SK-N-SH (cell line): ENCODE results near the gene RAB7A. TPM values are rescaled to one million over a fixed set of nuclear protein-coding genes. Genes with fewer than 3 reads are reported as not detected.

Experiments
- CTCF ChIA-PET: fragments of 300-600, 350-600 bp; formaldehyde crosslinking; extraction: SDS; loops from one replicate; lab custom pipeline; 2021; lab: Yijun Ruan, JAX
- POLR2A ChIA-PET: fragments of 350-600 bp; sonication (Branson Sonifier 250); formaldehyde crosslinking; extraction: SDS; loops from one replicate; lab custom pipeline; 2020; ENCODE audit warnings: antibody characterized with exemption, inconsistent platforms; lab: Yijun Ruan, JAX
- DNase-seq: peaks from one replicate; pipeline ENCODE4 v3.0.0; 2012
- H2AFZ ChIP-seq: fragments of 200-600 bp; sonication (generic); 2 replicates; pipeline ENCODE4 v1.8.1; 2016; ENCODE audit warnings: antibody characterized with exemption, mild to moderate bottlenecking, low read depth
- H3F3A ChIP-seq: fragments of 200-600 bp; sonication (generic); replicated peaks from 2 replicates; pipeline ENCODE3; 2016; ENCODE audit warnings: antibody characterized with exemption, mild to moderate bottlenecking; ENCODE audit not compliant: insufficient read depth
- H3K27ac ChIP-seq, 2 experiments: fragments of 200-500 bp in 1 of 2; fragments of 200-600 bp in 1 of 2; sonication (Bioruptor generic) in 1 of 2; sonication (generic), shearing (Covaris generic) in 1 of 2; 2 replicates each; pipeline versions ENCODE4 v1.5.1 to v1.6.1; 2014 to 2016; ENCODE audit warnings: low read depth in 2 of 2, inconsistent platforms in 1 of 2, low read length in 1 of 2, mild to moderate bottlenecking in 1 of 2, mixed read lengths in 1 of 2
- H3K27me3 ChIP-seq: fragments of 200-600 bp; sonication (generic), shearing (Covaris generic); 2 replicates; pipeline ENCODE4 v1.6.1; 2016; ENCODE audit warnings: mixed run types; ENCODE audit not compliant: insufficient read depth
- H3K36me3 ChIP-seq, 2 experiments: fragments of 200-500 bp in 1 of 2; fragments of 200-600 bp in 1 of 2; sonication (Bioruptor generic) in 1 of 2; sonication (generic) in 1 of 2; replicated peaks in 1 of 2; 2 replicates each; pipeline versions ENCODE3 to v1.5.1; 2014 to 2016; ENCODE audit warnings: low read length in 1 of 2, mild to moderate bottlenecking in 1 of 2; ENCODE audit not compliant: insufficient read depth in 2 of 2, control insufficient read depth in 1 of 2
- H3K4me1 ChIP-seq, 2 experiments: fragments of 200-500 bp in 1 of 2; fragments of 200-600 bp in 1 of 2; sonication (Bioruptor generic) in 1 of 2; sonication (generic), shearing (Covaris generic) in 1 of 2; 2 replicates each; pipeline versions ENCODE4 v1.5.1 to v1.6.1; 2014 to 2016; ENCODE audit warnings: low read depth in 1 of 2, low read length in 1 of 2, mixed run types in 1 of 2; ENCODE audit not compliant: insufficient read depth in 2 of 2, control insufficient read depth in 1 of 2
- H3K4me2 ChIP-seq: fragments of 200-600 bp; sonication (generic), shearing (Covaris generic); 2 replicates; pipeline ENCODE4 v1.6.1; 2017; ENCODE audit warnings: mixed run types
- H3K4me3 ChIP-seq, 2 experiments: fragments of 200-500 bp in 1 of 2; fragments of 200-600 bp in 1 of 2; sonication (Bioruptor generic) in 1 of 2; sonication (generic), shearing (Covaris generic) in 1 of 2; 2 replicates each; pipeline versions ENCODE4 v1.5.1 to v1.8.1; 2014 to 2016; ENCODE audit warnings: low read depth in 2 of 2, inconsistent platforms in 1 of 2, low read length in 1 of 2, mild to moderate bottlenecking in 1 of 2, mixed read lengths in 1 of 2, moderate library complexity in 1 of 2
- H3K79me2 ChIP-seq: fragments of 200-600 bp; sonication (generic); 2 replicates; pipeline ENCODE4 v1.8.1; 2017; ENCODE audit warnings: mild to moderate bottlenecking; ENCODE audit not compliant: insufficient read depth
- H3K9ac ChIP-seq: fragments of 200-600 bp; sonication (generic); 2 replicates; pipeline ENCODE4 v1.6.1; 2017; ENCODE audit warnings: mixed run types
- H3K9me2 ChIP-seq: fragments of 200-600 bp; sonication (generic); 2 replicates; pipeline ENCODE4 v1.6.1; 2017; ENCODE audit warnings: mixed run types
- H3K9me3 ChIP-seq: fragments of 200-600 bp; sonication (generic); 2 replicates; pipeline ENCODE4 v1.6.1; 2017; ENCODE audit warnings: mixed run types, mild to moderate bottlenecking, moderate library complexity
- H4K20me1 ChIP-seq: fragments of 200-600 bp; sonication (generic); 2 replicates; pipeline ENCODE4 v1.6.1; 2017; ENCODE audit warnings: mild to moderate bottlenecking, mixed run types; ENCODE audit not compliant: insufficient read depth
- CHD2 ChIP-seq: fragments of 150-350 bp; IDR thresholded peaks from 2 replicates; pipeline ENCODE4 v1.6.1; 2018; ENCODE audit warnings: low read length; ENCODE audit not compliant: partially characterized antibody
- ELF1 ChIP-seq: IDR thresholded peaks from 2 replicates; pipeline ENCODE4 v1.4.0; 2012
- EZH2phosphoT487 ChIP-seq: fragments of 200-600 bp; sonication (generic); IDR thresholded peaks from 2 replicates; pipeline ENCODE4 v1.6.1; 2017; ENCODE audit warnings: low read depth, mixed run types, mild to moderate bottlenecking, antibody characterized with exemption, moderate library complexity, borderline replicate concordance
- FOSL2 ChIP-seq: IDR thresholded peaks from 2 replicates; pipeline ENCODE4 v1.4.0; 2012; ENCODE audit warnings: low read depth, mild to moderate bottlenecking, moderate library complexity, borderline replicate concordance
- FOXM1 ChIP-seq: IDR thresholded peaks from 2 replicates; pipeline ENCODE4 v1.4.0; 2012; ENCODE audit warnings: low read depth, mild to moderate bottlenecking
- JUND ChIP-seq: IDR thresholded peaks from 2 replicates; pipeline ENCODE4 v1.4.0; 2012
- MXI1 ChIP-seq: IDR thresholded peaks from 2 replicates; pipeline ENCODE4 v1.6.1; 2012; ENCODE audit warnings: mild to moderate bottlenecking, low read depth, low read length, improper control_type of control experiment
- RAD21 ChIP-seq: IDR thresholded peaks from 2 replicates; pipeline ENCODE4 v1.6.1; 2012; ENCODE audit warnings: mild to moderate bottlenecking, low read length
- RXRA ChIP-seq: IDR thresholded peaks from 2 replicates; pipeline ENCODE4 v1.4.0; 2012; ENCODE audit warnings: low read depth, mild to moderate bottlenecking, borderline replicate concordance
- WGBS: methylation state at CpG from one replicate; pipeline ENCODE4 v1.1.6; 2017; ENCODE audit warnings: low lambda C conversion rate; 5-methylcytosine and 5-hydroxymethylcytosine counted together
- polyA plus RNA-seq, 3 experiments: library from polyadenylated mRNA; depleted of rRNA; stranded (reverse); fragments of >200 nt; gene quantifications; 2 replicates each; pipeline ENCODE4 v1.2.3, GENCODE V29; 2012
- TF ChIP-seq, protein P1 (sequence below): IDR thresholded peaks from 2 replicates; pipeline ENCODE4 v1.4.0; 2012; ENCODE audit warnings: low read depth, borderline replicate concordance
- TF ChIP-seq, protein P2 (sequence below): fragments of 200-600 bp; sonication (generic); IDR thresholded peaks from 2 replicates; pipeline ENCODE4 v1.6.1; 2017; ENCODE audit warnings: antibody characterized with exemption, mild to moderate bottlenecking, moderate library complexity
- TF ChIP-seq, protein P3 (sequence below): IDR thresholded peaks from 2 replicates; pipeline ENCODE4 v1.6.1; 2012; ENCODE audit warnings: mild to moderate bottlenecking, low read depth, low read length, moderate library complexity
- TF ChIP-seq, protein P4 (sequence below): IDR thresholded peaks from 2 replicates; pipeline ENCODE4; 2012
- TF ChIP-seq, protein P5 (sequence below): fragments of 150-350 bp; IDR thresholded peaks from 2 replicates; pipeline ENCODE4 v1.6.1; 2017; ENCODE audit warnings: antibody characterized with exemption, low read length, low read depth, borderline replicate concordance
- TF ChIP-seq, protein P6 (sequence below): IDR thresholded peaks from 2 replicates; pipeline ENCODE4 v1.4.0; 2012; ENCODE audit warnings: low read depth, borderline replicate concordance

Gene RAB7A
- polyA plus RNA-seq, 1 of the 3 experiments (the other 2 are of a cell fraction): 271 TPM

DNA sequence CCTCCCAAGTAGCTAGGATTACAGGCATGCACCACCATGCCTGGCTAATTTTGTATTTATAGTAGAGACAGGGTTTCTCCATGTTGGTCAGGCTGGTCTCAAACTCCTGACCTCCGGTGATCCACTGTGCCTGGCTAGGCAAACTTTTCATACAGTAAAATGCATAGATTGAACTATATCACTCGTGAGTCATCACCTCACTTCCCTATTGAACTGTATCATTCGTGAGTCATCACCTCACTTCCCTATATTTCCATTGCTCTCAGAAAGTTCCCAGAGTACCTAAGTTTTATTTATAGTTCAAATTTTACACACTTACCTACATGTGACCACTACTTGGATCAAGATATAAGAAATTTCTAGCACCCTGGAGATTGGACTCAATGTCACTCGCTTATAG is 79.8 kb downstream of the RAB7A start:
- H3K9me2 ChIP-seq: no peaks in the 10 kb centered on the region
- no peak overlapping the region for H3K4me3 ChIP-seq
- H3K27ac ChIP-seq: peak overlapping the region in 1 of 2 experiments; percentile 57; a peak in 2 of 4 replicates
- no peaks in the 10 kb centered on the region for H3K27me3 ChIP-seq
- H3K4me2 ChIP-seq: 0 out of 2 replicates have a peak overlapping the region, but pooled peaks have one; percentile 54
- H3F3A ChIP-seq: peaks cover 4% of the 10 kb centered on the region
- DNase-seq: no peak
- H3K9ac ChIP-seq: no peak overlapping the region
- peaks cover 42 to 60% of the 10 kb centered on the region in 2 experiments for H3K36me3 ChIP-seq
- no peaks in the 10 kb centered on the region for H3K9me3 ChIP-seq
- no peak overlapping the region for H2AFZ ChIP-seq
- peaks cover 21% of the 10 kb centered on the region for H4K20me1 ChIP-seq
- ChIA-PET POLR2A (no interaction called here), CTCF (interaction anchor here (2.3 kb wide), 1 partner anchor 11 kb away, joined by 14 read pairs; no protein-coding TSS in a partner anchor)
- H3K4me1 ChIP-seq: peaks cover 0 to 13% of the 10 kb centered on the region in 2 experiments
- peaks cover 33% of the 10 kb centered on the region for H3K79me2 ChIP-seq
- WGBS: 41% methylated on average over 4 of the region's 4 CpGs
- TF ChIP-seq, protein P1, sequence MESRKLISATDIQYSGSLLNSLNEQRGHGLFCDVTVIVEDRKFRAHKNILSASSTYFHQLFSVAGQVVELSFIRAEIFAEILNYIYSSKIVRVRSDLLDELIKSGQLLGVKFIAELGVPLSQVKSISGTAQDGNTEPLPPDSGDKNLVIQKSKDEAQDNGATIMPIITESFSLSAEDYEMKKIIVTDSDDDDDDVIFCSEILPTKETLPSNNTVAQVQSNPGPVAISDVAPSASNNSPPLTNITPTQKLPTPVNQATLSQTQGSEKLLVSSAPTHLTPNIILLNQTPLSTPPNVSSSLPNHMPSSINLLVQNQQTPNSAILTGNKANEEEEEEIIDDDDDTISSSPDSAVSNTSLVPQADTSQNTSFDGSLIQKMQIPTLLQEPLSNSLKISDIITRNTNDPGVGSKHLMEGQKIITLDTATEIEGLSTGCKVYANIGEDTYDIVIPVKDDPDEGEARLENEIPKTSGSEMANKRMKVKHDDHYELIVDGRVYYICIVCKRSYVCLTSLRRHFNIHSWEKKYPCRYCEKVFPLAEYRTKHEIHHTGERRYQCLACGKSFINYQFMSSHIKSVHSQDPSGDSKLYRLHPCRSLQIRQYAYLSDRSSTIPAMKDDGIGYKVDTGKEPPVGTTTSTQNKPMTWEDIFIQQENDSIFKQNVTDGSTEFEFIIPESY: no peak
- peak; percentile 64; the same call in 1 of the 2 replicates for TF ChIP-seq FOSL2
- TF ChIP-seq, protein P2, sequence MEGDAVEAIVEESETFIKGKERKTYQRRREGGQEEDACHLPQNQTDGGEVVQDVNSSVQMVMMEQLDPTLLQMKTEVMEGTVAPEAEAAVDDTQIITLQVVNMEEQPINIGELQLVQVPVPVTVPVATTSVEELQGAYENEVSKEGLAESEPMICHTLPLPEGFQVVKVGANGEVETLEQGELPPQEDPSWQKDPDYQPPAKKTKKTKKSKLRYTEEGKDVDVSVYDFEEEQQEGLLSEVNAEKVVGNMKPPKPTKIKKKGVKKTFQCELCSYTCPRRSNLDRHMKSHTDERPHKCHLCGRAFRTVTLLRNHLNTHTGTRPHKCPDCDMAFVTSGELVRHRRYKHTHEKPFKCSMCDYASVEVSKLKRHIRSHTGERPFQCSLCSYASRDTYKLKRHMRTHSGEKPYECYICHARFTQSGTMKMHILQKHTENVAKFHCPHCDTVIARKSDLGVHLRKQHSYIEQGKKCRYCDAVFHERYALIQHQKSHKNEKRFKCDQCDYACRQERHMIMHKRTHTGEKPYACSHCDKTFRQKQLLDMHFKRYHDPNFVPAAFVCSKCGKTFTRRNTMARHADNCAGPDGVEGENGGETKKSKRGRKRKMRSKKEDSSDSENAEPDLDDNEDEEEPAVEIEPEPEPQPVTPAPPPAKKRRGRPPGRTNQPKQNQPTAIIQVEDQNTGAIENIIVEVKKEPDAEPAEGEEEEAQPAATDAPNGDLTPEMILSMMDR: no peak
- TF ChIP-seq JUND: peak; percentile 43
- no peak for TF ChIP-seq MXI1
- TF ChIP-seq CHD2: no peak
- TF ChIP-seq, protein P3, sequence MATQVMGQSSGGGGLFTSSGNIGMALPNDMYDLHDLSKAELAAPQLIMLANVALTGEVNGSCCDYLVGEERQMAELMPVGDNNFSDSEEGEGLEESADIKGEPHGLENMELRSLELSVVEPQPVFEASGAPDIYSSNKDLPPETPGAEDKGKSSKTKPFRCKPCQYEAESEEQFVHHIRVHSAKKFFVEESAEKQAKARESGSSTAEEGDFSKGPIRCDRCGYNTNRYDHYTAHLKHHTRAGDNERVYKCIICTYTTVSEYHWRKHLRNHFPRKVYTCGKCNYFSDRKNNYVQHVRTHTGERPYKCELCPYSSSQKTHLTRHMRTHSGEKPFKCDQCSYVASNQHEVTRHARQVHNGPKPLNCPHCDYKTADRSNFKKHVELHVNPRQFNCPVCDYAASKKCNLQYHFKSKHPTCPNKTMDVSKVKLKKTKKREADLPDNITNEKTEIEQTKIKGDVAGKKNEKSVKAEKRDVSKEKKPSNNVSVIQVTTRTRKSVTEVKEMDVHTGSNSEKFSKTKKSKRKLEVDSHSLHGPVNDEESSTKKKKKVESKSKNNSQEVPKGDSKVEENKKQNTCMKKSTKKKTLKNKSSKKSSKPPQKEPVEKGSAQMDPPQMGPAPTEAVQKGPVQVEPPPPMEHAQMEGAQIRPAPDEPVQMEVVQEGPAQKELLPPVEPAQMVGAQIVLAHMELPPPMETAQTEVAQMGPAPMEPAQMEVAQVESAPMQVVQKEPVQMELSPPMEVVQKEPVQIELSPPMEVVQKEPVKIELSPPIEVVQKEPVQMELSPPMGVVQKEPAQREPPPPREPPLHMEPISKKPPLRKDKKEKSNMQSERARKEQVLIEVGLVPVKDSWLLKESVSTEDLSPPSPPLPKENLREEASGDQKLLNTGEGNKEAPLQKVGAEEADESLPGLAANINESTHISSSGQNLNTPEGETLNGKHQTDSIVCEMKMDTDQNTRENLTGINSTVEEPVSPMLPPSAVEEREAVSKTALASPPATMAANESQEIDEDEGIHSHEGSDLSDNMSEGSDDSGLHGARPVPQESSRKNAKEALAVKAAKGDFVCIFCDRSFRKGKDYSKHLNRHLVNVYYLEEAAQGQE: no peak

DNA sequence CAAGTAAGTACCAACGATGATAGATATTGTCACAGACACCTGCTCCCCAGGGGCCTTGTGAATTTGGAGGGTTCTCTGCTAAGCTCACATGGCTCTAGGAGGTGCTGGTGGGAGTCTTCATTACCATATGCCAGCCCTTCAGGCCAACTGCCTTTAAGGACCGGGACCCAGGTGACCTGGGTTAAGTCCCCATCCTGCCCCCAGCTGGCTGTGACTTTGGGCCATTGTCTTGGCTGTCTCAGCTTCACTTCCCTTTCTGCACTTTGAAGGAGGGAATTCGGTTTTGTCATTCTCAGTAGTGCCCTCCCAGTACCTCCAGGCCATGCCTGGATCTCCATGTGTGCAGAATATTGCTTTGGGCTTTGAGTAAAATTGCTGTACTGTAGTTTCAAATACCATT is 80.6 kb downstream of the RAB7A start:
- Histone ChIP-seq H2AFZ (no peak overlapping the region), H3K4me3 (no peak overlapping the region), H3K27ac (peak overlapping the region in 1 of 2 experiments; percentile 57; a peak in 1 of 4 replicates), H3K27me3 (no peaks in the 10 kb centered on the region), H3K4me2 (no peak overlapping the region), H3K4me1 (peaks cover 0 to 13% of the 10 kb centered on the region in 2 experiments), H3K36me3 (peaks cover 47 to 52% of the 10 kb centered on the region in 2 experiments), H4K20me1 (peaks cover 21% of the 10 kb centered on the region), H3F3A (peaks cover 4% of the 10 kb centered on the region), H3K9me3 (no peaks in the 10 kb centered on the region), H3K9ac (no peak overlapping the region), H3K79me2 (peaks cover 33% of the 10 kb centered on the region), H3K9me2 (no peaks in the 10 kb centered on the region)
- ChIA-PET CTCF (interaction anchor here (1.0 to 2.3 kb wide), 2 partner anchors 12 to 189 kb away, joined by 3 to 14 read pairs; no protein-coding TSS in a partner anchor), POLR2A (interaction anchor here (1.1 kb wide), 1 partner anchor 125 kb away, joined by 3 read pairs; no protein-coding TSS in a partner anchor)
- 79% methylated on average over 3 of the region's 3 CpGs for WGBS
- no peak for DNase-seq
- no peak for TF ChIP-seq RAD21
- TF ChIP-seq, protein P4, sequence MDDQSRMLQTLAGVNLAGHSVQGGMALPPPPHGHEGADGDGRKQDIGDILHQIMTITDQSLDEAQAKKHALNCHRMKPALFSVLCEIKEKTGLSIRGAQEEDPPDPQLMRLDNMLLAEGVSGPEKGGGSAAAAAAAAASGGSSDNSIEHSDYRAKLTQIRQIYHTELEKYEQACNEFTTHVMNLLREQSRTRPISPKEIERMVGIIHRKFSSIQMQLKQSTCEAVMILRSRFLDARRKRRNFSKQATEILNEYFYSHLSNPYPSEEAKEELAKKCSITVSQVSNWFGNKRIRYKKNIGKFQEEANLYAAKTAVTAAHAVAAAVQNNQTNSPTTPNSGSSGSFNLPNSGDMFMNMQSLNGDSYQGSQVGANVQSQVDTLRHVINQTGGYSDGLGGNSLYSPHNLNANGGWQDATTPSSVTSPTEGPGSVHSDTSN: no peak
- no peak for TF ChIP-seq EZH2phosphoT487
- TF ChIP-seq RXRA: no peak
- no peak for TF ChIP-seq FOXM1
- TF ChIP-seq ELF1: no peak
- no peak for TF ChIP-seq FOSL2
- TF ChIP-seq, protein P5, sequence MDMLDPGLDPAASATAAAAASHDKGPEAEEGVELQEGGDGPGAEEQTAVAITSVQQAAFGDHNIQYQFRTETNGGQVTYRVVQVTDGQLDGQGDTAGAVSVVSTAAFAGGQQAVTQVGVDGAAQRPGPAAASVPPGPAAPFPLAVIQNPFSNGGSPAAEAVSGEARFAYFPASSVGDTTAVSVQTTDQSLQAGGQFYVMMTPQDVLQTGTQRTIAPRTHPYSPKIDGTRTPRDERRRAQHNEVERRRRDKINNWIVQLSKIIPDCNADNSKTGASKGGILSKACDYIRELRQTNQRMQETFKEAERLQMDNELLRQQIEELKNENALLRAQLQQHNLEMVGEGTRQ: no peak
- TF ChIP-seq, protein P6, sequence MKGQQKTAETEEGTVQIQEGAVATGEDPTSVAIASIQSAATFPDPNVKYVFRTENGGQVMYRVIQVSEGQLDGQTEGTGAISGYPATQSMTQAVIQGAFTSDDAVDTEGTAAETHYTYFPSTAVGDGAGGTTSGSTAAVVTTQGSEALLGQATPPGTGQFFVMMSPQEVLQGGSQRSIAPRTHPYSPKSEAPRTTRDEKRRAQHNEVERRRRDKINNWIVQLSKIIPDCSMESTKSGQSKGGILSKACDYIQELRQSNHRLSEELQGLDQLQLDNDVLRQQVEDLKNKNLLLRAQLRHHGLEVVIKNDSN: no peak
